Lower lobe of right lung (tissue), 2 donors: ENCODE data around the gene MYPOP. TPM values are rescaled to one million over a fixed set of nuclear protein-coding genes. Genes with fewer than 3 reads are reported as not detected.

Experiments
- ATAC-seq, 2 donors: fragments of 200-7000 bp; cut with Tn5 transposase; one replicate each; pipeline ENCODE4 v1.9.1; 2020 to 2022; ENCODE audit warnings: mild to moderate bottlenecking in 2 of 2, moderate library complexity in 2 of 2
- DNase-seq: peaks from one replicate; pipeline ENCODE4 v3.0.0-alpha.2; 2020
- H3K27ac ChIP-seq: fragments of 200-600 bp; one replicate; pipeline ENCODE4 v1.8.0; 2022
- H3K27me3 ChIP-seq: fragments of 200-600 bp; one replicate; pipeline ENCODE4 v1.8.0; 2022; ENCODE audit warnings: low read depth
- H3K36me3 ChIP-seq: fragments of 200-600 bp; one replicate; pipeline ENCODE4 v1.8.0; 2022; ENCODE audit warnings: mild to moderate bottlenecking
- H3K4me1 ChIP-seq: fragments of 200-600 bp; one replicate; pipeline ENCODE4 v1.8.0; 2022
- H3K4me3 ChIP-seq: fragments of 200-600 bp; one replicate; pipeline ENCODE4 v1.8.0; 2022; ENCODE audit warnings: mild to moderate bottlenecking
- H3K9me3 ChIP-seq: fragments of 200-600 bp; one replicate; pipeline ENCODE4 v1.8.0; 2022
- intact Hi-C: fragments of 100-400 bp; cut with DNase I; formaldehyde crosslinking; loops from one replicate; pipeline ENCODE4 v1.11.0; 2022
- total RNA-seq: library from RNA; stranded (reverse); fragmentation: NEBNext Ultra II Directional; extraction: Animal tissue kit (Norgen Biotek cat#: 25700); gene quantifications from one replicate; pipeline ENCODE4 v1.2.1, GENCODE V29; 2021
- TF ChIP-seq, protein P1 (sequence below): fragments of 200-600 bp; IDR thresholded peaks from one replicate; pipeline ENCODE4 v1.8.0; 2022; ENCODE audit warnings: antibody characterized with exemption, mild to moderate bottlenecking
- donor health status: DM: no; HTN: yes; CAD: no; lungs with severe emphysema.

The MYPOP gene
- total RNA-seq, 1 donor from 2014 or later, result 7.5 TPM

DNA sequence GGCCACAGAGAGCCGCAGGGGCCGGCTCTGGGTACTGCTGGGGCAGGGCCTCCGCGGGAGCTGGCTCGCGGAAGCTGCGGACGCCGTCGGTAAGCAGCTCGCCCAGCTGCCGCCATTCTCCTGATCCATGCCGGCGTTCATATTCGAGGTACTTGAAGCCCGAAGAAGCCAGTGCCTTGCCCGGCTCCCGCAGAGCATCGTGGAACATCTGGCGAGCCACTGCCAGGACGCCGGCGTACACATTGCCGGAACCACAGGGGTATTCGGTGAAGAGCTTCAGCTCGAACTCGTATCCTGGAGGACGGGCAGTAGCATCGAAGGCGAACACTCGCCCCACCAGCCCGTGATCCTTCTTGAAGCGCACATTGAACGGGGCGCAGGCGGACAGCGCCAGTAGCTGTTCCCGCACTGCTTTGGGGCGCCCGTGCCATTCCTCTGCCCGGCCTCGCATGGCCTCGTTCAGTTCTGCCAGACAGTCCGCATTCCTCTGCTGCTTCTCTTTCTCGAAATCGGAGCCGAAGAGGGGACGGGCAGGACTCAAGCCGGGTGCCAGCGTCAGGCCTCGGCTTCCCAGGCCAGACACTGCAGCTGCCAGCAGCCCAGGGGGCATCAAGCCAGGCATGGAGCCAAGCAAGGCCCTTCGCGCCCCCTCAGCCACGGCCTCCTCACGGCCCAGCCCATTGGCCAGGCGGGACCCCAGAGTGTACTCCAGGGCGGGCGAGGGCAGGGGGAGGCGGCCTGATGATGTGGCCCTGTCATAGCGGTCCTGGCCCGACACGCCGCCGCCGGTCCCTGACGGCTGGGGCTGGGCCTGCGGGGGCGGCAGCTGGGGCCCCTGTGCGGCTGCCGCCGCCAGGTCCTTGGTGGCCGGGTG, 17.5 kb downstream of the MYPOP start:
- peak overlapping the region; percentile 92 for H3K4me3 ChIP-seq
- intact Hi-C loops, result no loop called here
- ATAC-seq (no peak), DNase-seq (no peak)
- TF ChIP-seq, protein P1, sequence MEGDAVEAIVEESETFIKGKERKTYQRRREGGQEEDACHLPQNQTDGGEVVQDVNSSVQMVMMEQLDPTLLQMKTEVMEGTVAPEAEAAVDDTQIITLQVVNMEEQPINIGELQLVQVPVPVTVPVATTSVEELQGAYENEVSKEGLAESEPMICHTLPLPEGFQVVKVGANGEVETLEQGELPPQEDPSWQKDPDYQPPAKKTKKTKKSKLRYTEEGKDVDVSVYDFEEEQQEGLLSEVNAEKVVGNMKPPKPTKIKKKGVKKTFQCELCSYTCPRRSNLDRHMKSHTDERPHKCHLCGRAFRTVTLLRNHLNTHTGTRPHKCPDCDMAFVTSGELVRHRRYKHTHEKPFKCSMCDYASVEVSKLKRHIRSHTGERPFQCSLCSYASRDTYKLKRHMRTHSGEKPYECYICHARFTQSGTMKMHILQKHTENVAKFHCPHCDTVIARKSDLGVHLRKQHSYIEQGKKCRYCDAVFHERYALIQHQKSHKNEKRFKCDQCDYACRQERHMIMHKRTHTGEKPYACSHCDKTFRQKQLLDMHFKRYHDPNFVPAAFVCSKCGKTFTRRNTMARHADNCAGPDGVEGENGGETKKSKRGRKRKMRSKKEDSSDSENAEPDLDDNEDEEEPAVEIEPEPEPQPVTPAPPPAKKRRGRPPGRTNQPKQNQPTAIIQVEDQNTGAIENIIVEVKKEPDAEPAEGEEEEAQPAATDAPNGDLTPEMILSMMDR, result no peak
- no peaks in the 10 kb centered on the region for H3K9me3 ChIP-seq
- no peaks in the 10 kb centered on the region for H3K27me3 ChIP-seq
- peaks cover 47% of the 10 kb centered on the region for H3K4me1 ChIP-seq
- peak overlapping the region; percentile 90 for H3K27ac ChIP-seq
- H3K36me3 ChIP-seq, result peaks cover 10% of the 10 kb centered on the region

DNA sequence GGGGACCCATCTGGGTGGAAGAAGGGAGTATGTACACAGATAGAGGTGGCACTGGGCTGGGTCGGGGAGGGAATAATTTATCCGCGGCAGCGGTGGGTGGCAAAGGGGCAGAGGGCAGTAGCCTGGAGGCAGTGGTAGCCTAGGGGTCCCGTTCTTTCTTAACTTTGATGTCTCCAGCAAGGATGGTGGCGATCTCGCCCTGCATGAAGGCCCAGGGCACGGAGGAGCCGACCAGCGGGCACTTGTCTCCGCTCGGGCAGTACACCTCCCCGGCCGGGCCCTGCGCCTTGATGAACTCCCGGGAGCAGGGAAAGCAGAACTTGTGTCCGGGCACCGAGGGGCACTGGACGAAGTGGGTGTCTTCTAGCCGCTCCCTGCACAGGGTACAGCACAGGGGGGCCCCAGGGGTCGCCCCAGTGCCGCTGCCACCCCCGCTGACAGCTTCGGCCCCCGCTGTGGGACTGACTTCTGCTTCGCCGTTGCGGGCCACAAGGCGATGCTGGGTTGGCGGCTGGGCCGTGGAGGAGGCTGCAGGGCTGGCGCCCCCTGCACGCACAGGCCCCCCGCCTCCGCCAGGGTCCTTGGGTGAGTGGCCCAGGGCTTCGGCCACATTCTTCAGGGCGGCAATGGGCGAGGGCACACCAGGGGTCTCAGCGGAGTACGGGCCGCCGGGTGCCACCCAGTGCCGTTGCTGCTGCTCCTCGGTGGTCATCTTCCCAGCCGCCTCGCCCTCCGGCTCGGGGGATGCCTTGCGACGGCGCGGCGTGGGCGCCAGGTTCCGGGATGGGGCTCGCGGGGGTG, 18.3 kb downstream of the MYPOP start:
- H3K9me3 ChIP-seq, result no peaks in the 10 kb centered on the region
- intact Hi-C loops, result no loop called here
- DNase-seq, result no peak
- TF ChIP-seq, protein P1, result no peak
- H3K36me3 ChIP-seq, result peaks cover 10% of the 10 kb centered on the region
- H3K27me3 ChIP-seq, result no peaks in the 10 kb centered on the region
- no peak overlapping the region for H3K27ac ChIP-seq
- peaks cover 47% of the 10 kb centered on the region for H3K4me1 ChIP-seq
- no peak for ATAC-seq
- H3K4me3 ChIP-seq, result peak overlapping the region; percentile 92

DNA sequence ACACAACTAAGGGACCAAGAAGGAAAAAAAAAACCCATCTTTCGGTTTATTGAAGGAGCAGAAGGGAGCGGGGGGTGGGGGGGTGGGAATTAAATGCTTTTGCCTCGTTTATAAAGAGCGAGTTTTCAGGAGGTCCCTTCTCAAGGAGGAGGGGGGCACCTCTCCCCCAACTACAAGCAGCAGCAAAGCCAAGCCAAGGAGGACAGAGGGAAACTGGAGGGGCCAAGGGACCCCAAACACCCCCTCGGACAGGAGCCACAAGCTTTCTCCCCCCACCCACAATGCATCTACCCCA, 18.9 kb downstream of the MYPOP start:
- Histone ChIP-seq H3K4me1 (peaks cover 47% of the 10 kb centered on the region), H3K36me3 (peaks cover 10% of the 10 kb centered on the region), H3K27me3 (no peaks in the 10 kb centered on the region), H3K9me3 (no peaks in the 10 kb centered on the region), H3K27ac (no peak overlapping the region), H3K4me3 (peak overlapping the region; percentile 41)
- DNase-seq, result no peak
- TF ChIP-seq, protein P1, result no peak
- intact Hi-C loops, result no loop called here
- ATAC-seq, result no peak

DNA sequence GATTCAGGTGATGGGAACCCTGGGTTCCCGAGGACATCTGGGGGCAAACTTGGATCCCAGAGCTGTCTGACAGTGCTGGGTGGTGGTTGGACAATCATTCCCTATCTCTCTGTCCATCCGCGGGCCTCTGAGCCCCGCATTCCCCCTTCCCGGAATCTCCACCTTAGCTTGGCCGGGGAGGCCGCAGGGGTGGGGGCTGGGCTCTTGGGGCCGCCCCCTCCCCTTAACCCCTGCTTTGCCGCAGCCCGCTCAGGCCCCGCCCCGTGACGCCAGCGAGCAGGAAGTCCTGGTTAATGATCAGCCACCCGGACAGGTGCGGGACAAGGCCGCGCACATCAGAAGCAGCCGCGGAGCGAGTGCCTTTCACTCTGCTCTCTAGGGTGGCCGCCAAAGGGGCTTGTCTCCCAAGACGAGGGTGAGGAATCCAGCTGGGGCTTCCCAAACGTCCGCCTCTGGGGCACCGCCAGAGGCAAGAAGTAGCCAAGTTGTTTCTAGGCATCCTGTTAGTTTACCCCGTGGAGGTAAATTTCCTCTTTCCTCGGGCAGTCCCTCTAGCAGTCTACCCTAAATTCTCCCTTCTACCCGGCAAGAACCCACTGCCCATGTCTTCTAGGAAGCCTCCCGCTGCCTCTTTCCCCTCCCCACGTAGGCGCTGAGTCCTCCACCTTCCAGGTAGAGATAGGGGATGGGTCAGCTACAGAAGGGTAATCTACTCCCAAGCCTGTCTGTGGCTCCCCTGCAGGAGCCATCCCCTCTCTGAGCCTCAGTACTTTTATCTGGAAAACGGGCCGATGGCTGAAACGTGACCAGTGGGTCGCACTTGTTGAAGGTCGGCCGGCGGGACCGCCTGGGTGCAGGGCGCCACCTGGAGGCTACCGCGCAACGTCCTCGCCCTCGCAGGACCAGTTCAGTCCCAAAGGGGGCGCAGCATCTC, 19.5 kb downstream of the MYPOP start:
- TF ChIP-seq, protein P1, result peak; percentile 90
- Histone ChIP-seq H3K4me3 (peak overlapping the region; percentile 41), H3K27me3 (no peaks in the 10 kb centered on the region), H3K27ac (peak overlapping the region; percentile 63), H3K9me3 (no peaks in the 10 kb centered on the region), H3K4me1 (peaks cover 47% of the 10 kb centered on the region), H3K36me3 (peaks cover 10% of the 10 kb centered on the region)
- peak; percentile 90 for DNase-seq
- ATAC-seq, result peak; percentile 54 to 80
- intact Hi-C loops, result no loop called here

DNA sequence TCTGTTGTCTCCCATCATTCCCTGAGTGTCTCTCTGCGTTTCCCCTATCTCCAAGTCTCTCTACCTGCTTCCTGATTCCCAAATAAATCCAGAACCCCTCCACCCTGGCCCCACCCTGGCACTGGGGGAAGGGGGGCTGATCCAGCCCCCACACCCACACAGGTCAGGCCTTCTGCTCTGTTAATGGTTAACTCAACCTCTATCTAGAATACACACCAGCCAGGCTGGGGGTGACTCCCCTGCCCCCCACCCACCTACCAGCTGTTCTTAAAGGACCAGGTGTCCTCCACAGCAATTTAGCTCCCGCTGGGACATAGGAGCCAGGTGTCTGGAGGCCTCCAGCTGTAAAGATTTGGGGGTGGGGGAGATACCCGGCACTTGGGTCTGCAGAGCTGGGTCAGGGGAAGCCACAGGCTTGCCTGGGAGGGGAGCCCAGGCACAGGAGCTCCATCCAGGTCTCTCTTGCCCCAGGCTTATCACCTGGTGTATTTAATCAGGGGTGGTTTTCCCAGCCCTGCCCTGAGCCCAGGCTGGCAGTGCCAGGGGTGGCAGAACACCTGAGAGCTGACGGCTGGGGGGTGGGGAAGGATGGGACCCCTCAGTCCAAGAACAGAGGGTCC, 20.4 kb downstream of the MYPOP start:
- intact Hi-C loops, result no loop called here
- Histone ChIP-seq H3K9me3 (no peaks in the 10 kb centered on the region), H3K36me3 (peaks cover 10% of the 10 kb centered on the region), H3K4me1 (peaks cover 45% of the 10 kb centered on the region), H3K27ac (peak overlapping the region; percentile 63), H3K4me3 (peak overlapping the region; percentile 41), H3K27me3 (peaks cover 1% of the 10 kb centered on the region)
- no peak for DNase-seq
- TF ChIP-seq, protein P1, result no peak
- ATAC-seq, result no peak
